ENCODE measurements around the gene GHRH.

The GHRH gene

GRCh38 chr20:37263686-37264085 lies 2.1 kb upstream of the GHRH start:
- Histone ChIP-seq H3K27ac (ENCODE audit: insufficient read depth, low read length, poor library complexity, severe bottlenecking) (no peak overlapping the region), H3K4me1 (ENCODE audit: control insufficient read depth, insufficient read depth, low read length, poor library complexity, severe bottlenecking) (no peaks in the 10 kb centered on the region), H3K4me3 (ENCODE audit: insufficient read depth, low read depth, low read length, poor library complexity, severe bottlenecking) (no peak overlapping the region), H3K36me3 (ENCODE audit: control insufficient read depth, insufficient read depth, low read length) (no peaks in the 10 kb centered on the region), H3K27me3 (replicated peaks; ENCODE audit: control insufficient read depth, insufficient read depth, low read length, poor library complexity, severe bottlenecking) (no peaks in the 10 kb centered on the region), H3K9me3 (ENCODE audit: control insufficient read depth, low read length) (no peaks in the 10 kb centered on the region)
- no peak for DNase-seq

GRCh38 chr20:37262505-37262904 lies 891 bp upstream of the GHRH start:
- no peaks in the 10 kb centered on the region for H3K36me3 ChIP-seq (ENCODE audit: control insufficient read depth, insufficient read depth, low read length)
- no peaks in the 10 kb centered on the region for H3K27me3 ChIP-seq (replicated peaks; ENCODE audit: control insufficient read depth, insufficient read depth, low read length, poor library complexity, severe bottlenecking)
- H3K4me3 ChIP-seq (ENCODE audit: insufficient read depth, low read depth, low read length, poor library complexity, severe bottlenecking): no peak overlapping the region
- no peak overlapping the region for H3K27ac ChIP-seq (ENCODE audit: insufficient read depth, low read length, poor library complexity, severe bottlenecking)
- DNase-seq: no peak
- H3K4me1 ChIP-seq (ENCODE audit: control insufficient read depth, insufficient read depth, low read length, poor library complexity, severe bottlenecking): no peaks in the 10 kb centered on the region
- no peaks in the 10 kb centered on the region for H3K9me3 ChIP-seq (ENCODE audit: control insufficient read depth, low read length)

- H3K27me3 ChIP-seq (replicated peaks; ENCODE audit: control insufficient read depth, insufficient read depth, low read length, poor library complexity, severe bottlenecking): no peaks in the 10 kb centered on the region
- H3K4me3 ChIP-seq (ENCODE audit: insufficient read depth, low read depth, low read length, poor library complexity, severe bottlenecking): no peak overlapping the region
- H3K36me3 ChIP-seq (ENCODE audit: control insufficient read depth, insufficient read depth, low read length): no peaks in the 10 kb centered on the region
- H3K27ac ChIP-seq (ENCODE audit: insufficient read depth, low read length, poor library complexity, severe bottlenecking): no peak overlapping the region
- no peaks in the 10 kb centered on the region for H3K4me1 ChIP-seq (ENCODE audit: control insufficient read depth, insufficient read depth, low read length, poor library complexity, severe bottlenecking)
- H3K9me3 ChIP-seq (ENCODE audit: control insufficient read depth, low read length): no peaks in the 10 kb centered on the region
- no peak for DNase-seq
These were observed 691 bp downstream of the GHRH start for GRCh38 chr20:37260923-37261322.

GRCh38 chr20:37259865-37260264 lies 1.7 kb downstream of the GHRH start:
- Histone ChIP-seq H3K36me3 (ENCODE audit: control insufficient read depth, insufficient read depth, low read length) (no peaks in the 10 kb centered on the region), H3K9me3 (ENCODE audit: control insufficient read depth, low read length) (no peaks in the 10 kb centered on the region), H3K4me1 (ENCODE audit: control insufficient read depth, insufficient read depth, low read length, poor library complexity, severe bottlenecking) (no peaks in the 10 kb centered on the region), H3K4me3 (ENCODE audit: insufficient read depth, low read depth, low read length, poor library complexity, severe bottlenecking) (no peak overlapping the region), H3K27ac (ENCODE audit: insufficient read depth, low read length, poor library complexity, severe bottlenecking) (no peak overlapping the region), H3K27me3 (replicated peaks; ENCODE audit: control insufficient read depth, insufficient read depth, low read length, poor library complexity, severe bottlenecking) (no peaks in the 10 kb centered on the region)
- DNase-seq: no peak

- no peak for DNase-seq
- H3K27me3 ChIP-seq (replicated peaks; ENCODE audit: control insufficient read depth, insufficient read depth, low read length, poor library complexity, severe bottlenecking): no peaks in the 10 kb centered on the region
- H3K9me3 ChIP-seq (ENCODE audit: control insufficient read depth, low read length): no peaks in the 10 kb centered on the region
- no peaks in the 10 kb centered on the region for H3K36me3 ChIP-seq (ENCODE audit: control insufficient read depth, insufficient read depth, low read length)
- no peak overlapping the region for H3K4me3 ChIP-seq (ENCODE audit: insufficient read depth, low read depth, low read length, poor library complexity, severe bottlenecking)
- H3K4me1 ChIP-seq (ENCODE audit: control insufficient read depth, insufficient read depth, low read length, poor library complexity, severe bottlenecking): no peaks in the 10 kb centered on the region
- H3K27ac ChIP-seq (ENCODE audit: insufficient read depth, low read length, poor library complexity, severe bottlenecking): no peak overlapping the region
These were observed 2.6 kb downstream of the GHRH start for GRCh38 chr20:37259031-37259430.

- no peak for DNase-seq
- H3K4me3 ChIP-seq (ENCODE audit: insufficient read depth, low read depth, low read length, poor library complexity, severe bottlenecking): no peak overlapping the region
- H3K4me1 ChIP-seq (ENCODE audit: control insufficient read depth, insufficient read depth, low read length, poor library complexity, severe bottlenecking): no peaks in the 10 kb centered on the region
- H3K27me3 ChIP-seq (replicated peaks; ENCODE audit: control insufficient read depth, insufficient read depth, low read length, poor library complexity, severe bottlenecking): no peaks in the 10 kb centered on the region
- H3K9me3 ChIP-seq (ENCODE audit: control insufficient read depth, low read length): no peaks in the 10 kb centered on the region
- no peak overlapping the region for H3K27ac ChIP-seq (ENCODE audit: insufficient read depth, low read length, poor library complexity, severe bottlenecking)
- H3K36me3 ChIP-seq (ENCODE audit: control insufficient read depth, insufficient read depth, low read length): no peaks in the 10 kb centered on the region
These were observed 3.6 kb downstream of the GHRH start for GRCh38 chr20:37257988-37258387.

- Histone ChIP-seq H3K4me3 (ENCODE audit: insufficient read depth, low read depth, low read length, poor library complexity, severe bottlenecking) (no peak overlapping the region), H3K36me3 (ENCODE audit: control insufficient read depth, insufficient read depth, low read length) (no peaks in the 10 kb centered on the region), H3K27me3 (replicated peaks; ENCODE audit: control insufficient read depth, insufficient read depth, low read length, poor library complexity, severe bottlenecking) (no peaks in the 10 kb centered on the region), H3K9me3 (ENCODE audit: control insufficient read depth, low read length) (no peaks in the 10 kb centered on the region), H3K4me1 (ENCODE audit: control insufficient read depth, insufficient read depth, low read length, poor library complexity, severe bottlenecking) (no peaks in the 10 kb centered on the region), H3K27ac (ENCODE audit: insufficient read depth, low read length, poor library complexity, severe bottlenecking) (no peak overlapping the region)
- no peak for DNase-seq
These were observed 4.1 kb downstream of the GHRH start for GRCh38 chr20:37257530-37257929.

GRCh38 chr20:37256286-37256685 lies 5.3 kb downstream of the GHRH start:
- Histone ChIP-seq H3K4me1 (ENCODE audit: control insufficient read depth, insufficient read depth, low read length, poor library complexity, severe bottlenecking) (no peaks in the 10 kb centered on the region), H3K9me3 (ENCODE audit: control insufficient read depth, low read length) (no peaks in the 10 kb centered on the region), H3K4me3 (ENCODE audit: insufficient read depth, low read depth, low read length, poor library complexity, severe bottlenecking) (no peak overlapping the region), H3K27me3 (replicated peaks; ENCODE audit: control insufficient read depth, insufficient read depth, low read length, poor library complexity, severe bottlenecking) (no peaks in the 10 kb centered on the region), H3K36me3 (ENCODE audit: control insufficient read depth, insufficient read depth, low read length) (no peaks in the 10 kb centered on the region), H3K27ac (ENCODE audit: insufficient read depth, low read length, poor library complexity, severe bottlenecking) (no peak overlapping the region)
- no peak for DNase-seq

GRCh38 chr20:37254114-37254878 lies 7.3 kb downstream of the GHRH start:
- H3K9me3 ChIP-seq (ENCODE audit: control insufficient read depth, low read length): no peaks in the 10 kb centered on the region
- H3K4me3 ChIP-seq (ENCODE audit: insufficient read depth, low read depth, low read length, poor library complexity, severe bottlenecking): no peak overlapping the region
- H3K4me1 ChIP-seq (ENCODE audit: control insufficient read depth, insufficient read depth, low read length, poor library complexity, severe bottlenecking): no peaks in the 10 kb centered on the region
- H3K27me3 ChIP-seq (replicated peaks; ENCODE audit: control insufficient read depth, insufficient read depth, low read length, poor library complexity, severe bottlenecking): no peaks in the 10 kb centered on the region
- H3K27ac ChIP-seq (ENCODE audit: insufficient read depth, low read length, poor library complexity, severe bottlenecking): no peak overlapping the region
- no peaks in the 10 kb centered on the region for H3K36me3 ChIP-seq (ENCODE audit: control insufficient read depth, insufficient read depth, low read length)
- DNase-seq: no peak

GRCh38 chr20:37253087-37253486 lies 8.5 kb downstream of the GHRH start:
- Histone ChIP-seq H3K27me3 (replicated peaks; ENCODE audit: control insufficient read depth, insufficient read depth, low read length, poor library complexity, severe bottlenecking) (no peaks in the 10 kb centered on the region), H3K36me3 (ENCODE audit: control insufficient read depth, insufficient read depth, low read length) (no peaks in the 10 kb centered on the region), H3K27ac (ENCODE audit: insufficient read depth, low read length, poor library complexity, severe bottlenecking) (no peak overlapping the region), H3K4me3 (ENCODE audit: insufficient read depth, low read depth, low read length, poor library complexity, severe bottlenecking) (no peak overlapping the region), H3K4me1 (ENCODE audit: control insufficient read depth, insufficient read depth, low read length, poor library complexity, severe bottlenecking) (no peaks in the 10 kb centered on the region), H3K9me3 (ENCODE audit: control insufficient read depth, low read length) (no peaks in the 10 kb centered on the region)
- DNase-seq: no peak
